ENCODE results near the gene ZNF205. TPM values are rescaled to one million over a fixed set of nuclear protein-coding genes. Genes with fewer than 3 reads are reported as not detected.

The ZNF205 gene
- total RNA-seq, 1 experiment from 2014 or later: 18.3 TPM

DNA sequence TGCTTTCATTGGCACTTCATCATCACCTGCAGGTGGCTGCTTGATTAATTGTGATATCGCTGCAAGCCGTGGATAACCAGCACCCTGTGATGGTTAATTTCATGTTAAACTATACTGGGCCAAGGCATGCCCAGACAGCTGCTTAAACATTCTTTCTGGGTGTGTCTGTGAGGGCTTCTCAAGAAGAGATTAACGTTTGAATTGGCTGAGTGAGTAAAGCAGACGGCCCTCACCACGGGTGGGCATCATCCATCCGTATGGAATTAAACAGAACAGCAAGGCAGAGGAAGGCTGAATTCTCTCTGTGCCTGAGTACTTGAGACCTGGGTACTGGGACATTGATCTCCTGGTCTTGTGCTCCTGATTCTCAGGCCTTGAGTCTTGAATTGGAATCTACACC, 15.4 kb downstream of the ZNF205 start:
- BruUV-seq (replicated peaks): no TSS peak
- DNase-seq (ENCODE audit: low read depth, low spot score) (no peak), ATAC-seq (no peak)
- POLR2A ChIA-PET: no interaction called here
- intact Hi-C loops (cut with micrococcal nuclease; ENCODE audit: unreplicated experiment): loop anchor here (10.0 kb wide), 1 partner anchor 73 kb away; no protein-coding TSS in a partner anchor
- Histone ChIP-seq H3K36me3 (ENCODE audit: control insufficient read depth, insufficient read depth, low read length) (no peaks in the 10 kb centered on the region; the same call in 1 of the 2 replicates), H3K4me1 (ENCODE audit: control insufficient read depth, insufficient read depth, low read length) (no peaks in the 10 kb centered on the region; the same call in 1 of the 2 replicates), H3K4me3 (ENCODE audit: low read depth in 2 of 2, low read length in 2 of 2) (no peak overlapping the region), H3K27me3 (ENCODE audit: control insufficient read depth, insufficient read depth, low read length) (no peaks in the 10 kb centered on the region), H3K27ac (ENCODE audit: low read length) (no peak overlapping the region), H3K9me3 (ENCODE audit: control insufficient read depth, insufficient read depth, low read depth, low read length) (no peaks in the 10 kb centered on the region)
- in situ Hi-C loops (cut with HindIII; ENCODE audit: low pct_unique_long_range_greater_than_20kb, low sequenced_read_pairs): no loop called here
- CTCF ChIA-PET: no interaction called here
- TF ChIP-seq POLR2AphosphoS5 (IDR thresholded peaks at IDR 0.05; ENCODE audit: low read depth, low read length) (no peak), SIN3A (IDR thresholded peaks at IDR 0.05; ENCODE audit: borderline replicate concordance, insufficient read depth, low read depth, low read length) (no peak)
- TF ChIP-seq, protein P1, sequence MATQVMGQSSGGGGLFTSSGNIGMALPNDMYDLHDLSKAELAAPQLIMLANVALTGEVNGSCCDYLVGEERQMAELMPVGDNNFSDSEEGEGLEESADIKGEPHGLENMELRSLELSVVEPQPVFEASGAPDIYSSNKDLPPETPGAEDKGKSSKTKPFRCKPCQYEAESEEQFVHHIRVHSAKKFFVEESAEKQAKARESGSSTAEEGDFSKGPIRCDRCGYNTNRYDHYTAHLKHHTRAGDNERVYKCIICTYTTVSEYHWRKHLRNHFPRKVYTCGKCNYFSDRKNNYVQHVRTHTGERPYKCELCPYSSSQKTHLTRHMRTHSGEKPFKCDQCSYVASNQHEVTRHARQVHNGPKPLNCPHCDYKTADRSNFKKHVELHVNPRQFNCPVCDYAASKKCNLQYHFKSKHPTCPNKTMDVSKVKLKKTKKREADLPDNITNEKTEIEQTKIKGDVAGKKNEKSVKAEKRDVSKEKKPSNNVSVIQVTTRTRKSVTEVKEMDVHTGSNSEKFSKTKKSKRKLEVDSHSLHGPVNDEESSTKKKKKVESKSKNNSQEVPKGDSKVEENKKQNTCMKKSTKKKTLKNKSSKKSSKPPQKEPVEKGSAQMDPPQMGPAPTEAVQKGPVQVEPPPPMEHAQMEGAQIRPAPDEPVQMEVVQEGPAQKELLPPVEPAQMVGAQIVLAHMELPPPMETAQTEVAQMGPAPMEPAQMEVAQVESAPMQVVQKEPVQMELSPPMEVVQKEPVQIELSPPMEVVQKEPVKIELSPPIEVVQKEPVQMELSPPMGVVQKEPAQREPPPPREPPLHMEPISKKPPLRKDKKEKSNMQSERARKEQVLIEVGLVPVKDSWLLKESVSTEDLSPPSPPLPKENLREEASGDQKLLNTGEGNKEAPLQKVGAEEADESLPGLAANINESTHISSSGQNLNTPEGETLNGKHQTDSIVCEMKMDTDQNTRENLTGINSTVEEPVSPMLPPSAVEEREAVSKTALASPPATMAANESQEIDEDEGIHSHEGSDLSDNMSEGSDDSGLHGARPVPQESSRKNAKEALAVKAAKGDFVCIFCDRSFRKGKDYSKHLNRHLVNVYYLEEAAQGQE (IDR thresholded peaks at IDR 0.05; ENCODE audit: insufficient read depth in 1 of 2, low read depth in 2 of 2, low read length in 1 of 2): no peak

GRCh38 chr16:3129137-3130131, 17.0 kb downstream of the ZNF205 start:
- peak; percentile 76 for ATAC-seq
- no peak for DNase-seq (ENCODE audit: low read depth, low spot score)
- no TSS peak for BruUV-seq (replicated peaks)
- POLR2A ChIA-PET: interaction anchor here (0.5 kb wide), 1 partner anchor 390 kb away, joined by 3 read pairs; no protein-coding TSS in a partner anchor
- Histone ChIP-seq H3K4me3 (ENCODE audit: low read depth in 2 of 2, low read length in 2 of 2) (peak overlapping the region; percentile 1 to 6; a peak in 3 of 4 replicates), H3K4me1 (ENCODE audit: control insufficient read depth, insufficient read depth, low read length) (no peaks in the 10 kb centered on the region; the same call in 1 of the 2 replicates), H3K27me3 (ENCODE audit: control insufficient read depth, insufficient read depth, low read length) (no peaks in the 10 kb centered on the region), H3K27ac (ENCODE audit: low read length) (peak overlapping the region; percentile 41; the same call in 1 of the 2 replicates), H3K9me3 (ENCODE audit: control insufficient read depth, insufficient read depth, low read depth, low read length) (no peaks in the 10 kb centered on the region), H3K36me3 (ENCODE audit: control insufficient read depth, insufficient read depth, low read length) (peaks cover 8% of the 10 kb centered on the region)
- CTCF ChIA-PET: interaction anchor here (0.6 to 2.1 kb wide), 11 partner anchors 8 to 343 kb away, joined by 3 to 10 read pairs (median 5); no protein-coding TSS in a partner anchor
- in situ Hi-C loops (cut with HindIII; ENCODE audit: low pct_unique_long_range_greater_than_20kb, low sequenced_read_pairs) (no loop called here), intact Hi-C loops (cut with micrococcal nuclease; ENCODE audit: unreplicated experiment) (loop anchor here (10.0 kb wide), 1 partner anchor 75 kb away; no protein-coding TSS in a partner anchor)
- no peak for TF ChIP-seq SIN3A (IDR thresholded peaks at IDR 0.05; ENCODE audit: borderline replicate concordance, insufficient read depth, low read depth, low read length)
- TF ChIP-seq, protein P1 (IDR thresholded peaks at IDR 0.05; ENCODE audit: insufficient read depth in 1 of 2, low read depth in 2 of 2, low read length in 1 of 2): no peak
- TF ChIP-seq CTCF (IDR thresholded peaks at IDR 0.05): peak; percentile 97
- TF ChIP-seq POLR2AphosphoS5 (IDR thresholded peaks at IDR 0.05; ENCODE audit: low read depth, low read length): peak; percentile 66
